NCI-H2227 treated with DMSO at 0.1 percent for 48 hours (cell line): ENCODE measurements around the gene FTSJ3.

Source experiments
- DNase-seq: peaks from one replicate; lab custom pipeline; 2025; lab: John Stamatoyannopoulos, UW

FTSJ3 gene

DNA sequence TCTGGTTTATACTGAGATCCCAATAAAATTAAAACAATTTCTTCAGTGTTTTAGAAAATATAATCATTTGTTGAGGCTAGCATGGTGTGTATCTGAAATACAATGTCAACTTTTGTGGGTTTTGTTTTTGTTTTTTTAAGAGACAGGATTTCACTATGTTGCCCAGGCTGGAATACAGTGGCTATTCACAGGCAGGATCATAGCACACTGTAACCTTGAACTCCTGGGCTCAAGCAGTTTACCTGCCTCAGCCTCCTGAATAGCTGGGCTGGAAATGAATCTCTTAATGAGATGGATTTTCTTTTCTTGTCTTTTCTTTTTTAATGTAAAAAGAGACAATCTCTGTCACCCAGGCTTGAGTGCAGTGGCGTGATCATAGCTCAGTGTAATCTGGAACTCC is 41.3 kb downstream of the FTSJ3 start:
- no peak for DNase-seq

DNA sequence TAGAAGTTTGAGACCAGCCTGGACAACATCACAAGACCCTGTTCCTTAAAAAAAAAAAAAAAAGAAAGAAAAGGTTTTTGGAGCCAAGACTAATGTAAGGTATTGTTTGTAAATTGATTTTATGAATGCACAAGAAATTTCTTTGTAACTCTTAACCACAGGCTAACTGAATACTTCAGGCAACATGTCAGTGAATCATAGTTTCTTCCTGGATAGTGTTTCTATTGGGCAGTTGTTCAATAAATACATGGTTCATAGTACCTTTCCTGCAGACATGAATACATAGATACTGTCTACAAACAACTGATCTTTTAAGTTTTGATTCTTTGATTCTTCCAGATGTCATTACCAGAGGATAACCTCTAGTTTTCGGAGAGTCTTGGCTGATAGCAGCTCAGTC is 41.9 kb downstream of the FTSJ3 start:
- no peak for DNase-seq

DNA sequence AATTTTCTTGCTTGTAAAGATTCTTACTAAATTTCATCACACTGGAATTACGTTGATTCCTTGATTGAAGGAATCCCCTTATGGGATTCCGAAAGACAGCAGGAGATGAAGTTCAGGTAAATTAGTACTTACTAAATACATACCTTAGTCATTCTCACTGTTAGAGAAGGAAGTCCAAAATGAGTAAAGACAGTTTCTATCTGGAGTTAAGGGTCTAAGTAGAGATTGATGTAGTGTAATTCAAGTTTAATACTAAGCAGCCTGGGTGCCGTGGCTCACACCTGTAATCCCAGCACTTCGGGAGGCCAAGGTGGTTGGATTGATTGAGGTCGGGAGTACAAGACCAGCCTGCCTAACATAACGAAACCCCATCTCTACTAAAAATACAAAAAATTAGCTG is 43.9 kb downstream of the FTSJ3 start:
- DNase-seq, result no peak

DNA sequence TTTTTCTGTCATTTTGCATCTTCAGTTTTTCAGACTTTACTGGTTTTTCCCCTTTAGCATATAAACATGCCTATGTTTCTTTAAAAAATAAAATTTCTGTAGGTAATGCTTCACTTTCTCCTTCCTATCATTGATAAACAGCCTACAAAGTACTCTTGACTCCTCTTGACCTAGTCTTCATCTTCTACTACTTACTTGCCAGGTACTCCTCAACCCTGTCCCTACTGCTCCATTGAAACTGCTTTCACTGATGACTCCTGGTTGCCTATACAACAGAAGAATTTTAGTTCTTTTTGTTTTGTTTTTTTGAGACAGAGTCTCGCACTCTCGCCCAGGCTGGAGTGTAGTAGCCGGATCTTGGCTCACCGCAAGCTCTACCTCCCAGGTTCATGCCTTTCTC is 46.5 kb downstream of the FTSJ3 start:
- DNase-seq, result no peak

DNA sequence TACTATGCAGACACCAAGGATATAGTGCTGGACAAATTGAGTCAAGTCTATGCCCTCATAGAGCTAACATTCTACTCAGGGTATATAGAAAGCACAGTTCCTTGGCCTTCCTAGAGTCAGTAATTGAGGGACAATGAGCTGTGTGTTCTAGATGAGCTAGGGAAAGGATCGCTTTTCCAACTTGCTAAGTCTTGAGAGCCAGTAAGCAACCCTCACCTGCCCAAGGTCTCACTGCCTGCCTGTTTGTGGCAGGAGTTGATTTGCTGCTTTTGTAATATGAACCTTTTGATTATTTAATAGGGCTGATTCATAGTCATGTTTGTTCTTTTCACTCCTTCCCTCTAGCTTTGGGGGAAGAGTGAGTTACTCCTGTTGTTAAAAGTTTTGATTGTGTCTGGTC is 47.0 kb downstream of the FTSJ3 start:
- no peak for DNase-seq

DNA sequence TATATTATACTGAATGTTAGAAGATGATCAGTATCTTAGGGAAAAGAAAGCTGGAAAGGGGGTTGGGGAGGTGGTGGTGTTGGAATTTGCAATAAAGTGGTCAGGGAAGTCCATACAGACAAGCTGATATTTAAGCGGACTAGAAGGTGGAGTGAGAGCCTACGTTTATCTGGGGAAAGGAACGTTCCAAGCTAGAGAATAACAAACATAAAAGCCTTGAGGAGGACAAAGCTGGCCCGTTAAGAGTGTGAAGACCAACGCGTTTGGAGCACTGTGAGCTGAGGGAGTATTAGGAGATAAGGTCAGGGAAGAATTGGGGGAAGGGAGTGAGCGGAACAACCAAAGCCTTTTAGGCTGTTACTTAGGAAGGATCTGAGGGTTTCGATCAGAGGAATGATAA is 52.0 kb downstream of the FTSJ3 start:
- DNase-seq, result no peak

DNA sequence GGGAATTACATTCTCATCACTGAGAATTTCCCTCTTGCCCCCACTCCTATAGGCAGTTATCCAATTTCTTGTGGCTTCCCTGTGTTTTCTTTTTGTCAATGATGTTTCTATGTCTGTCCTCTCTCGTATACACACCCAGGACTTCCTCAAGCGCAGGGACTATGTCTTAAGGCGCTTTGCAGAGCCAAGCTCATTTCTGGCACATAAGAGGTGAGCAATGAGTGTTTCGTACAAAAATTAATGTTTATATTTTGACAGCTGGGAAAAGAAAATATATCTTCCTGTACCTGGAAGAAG is 52.5 kb downstream of the FTSJ3 start:
- no peak for DNase-seq

DNA sequence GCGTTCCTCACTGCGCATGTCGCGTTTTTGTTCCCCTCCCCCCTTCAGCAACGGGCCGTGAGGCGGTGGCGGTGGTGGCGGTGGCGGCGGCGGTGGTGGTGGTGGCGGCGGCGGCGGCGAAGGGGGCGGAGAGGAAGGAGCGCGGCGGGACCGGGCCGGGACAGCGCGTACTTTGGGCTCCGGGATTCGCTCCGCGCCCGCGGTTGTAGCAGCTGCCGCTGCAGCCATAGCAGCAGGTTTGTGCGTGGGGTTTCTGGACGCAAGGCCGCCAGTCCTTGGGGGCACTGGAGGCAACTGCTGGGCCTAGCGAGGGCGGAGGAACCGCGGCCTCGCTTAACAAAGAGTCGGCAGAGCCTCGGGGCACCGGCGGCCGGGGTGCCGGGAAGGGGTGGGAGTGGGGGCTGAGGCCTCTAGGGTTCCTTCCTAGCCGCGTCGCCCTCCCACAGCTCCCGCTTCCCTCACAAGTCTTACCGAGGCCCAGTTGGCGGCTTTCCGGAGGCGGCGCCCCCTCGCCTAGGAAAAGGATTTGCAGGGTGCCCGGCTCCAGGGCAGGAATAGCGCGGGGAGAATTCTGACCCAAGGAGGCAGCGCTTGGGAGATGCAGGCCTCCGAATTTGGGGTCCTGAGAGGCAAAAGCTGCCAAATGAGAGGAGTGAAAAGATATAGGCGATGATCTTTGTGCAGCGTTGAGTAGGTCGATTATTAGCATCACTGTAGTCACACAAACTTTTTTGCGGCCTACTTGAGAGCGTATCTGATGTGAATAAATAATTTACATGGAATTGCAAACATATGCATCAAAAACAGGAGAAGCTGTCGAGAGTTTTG is 53.1 kb downstream of the FTSJ3 start, which contains the start of gene DDX42:
Gene DDX42, plus strand, starts transcription at position 30 of the 828 bp plus-strand sequence. CDS start 12,880 bp downstream, outside the sequence.
- DNase-seq, result peak; percentile 71

DNA sequence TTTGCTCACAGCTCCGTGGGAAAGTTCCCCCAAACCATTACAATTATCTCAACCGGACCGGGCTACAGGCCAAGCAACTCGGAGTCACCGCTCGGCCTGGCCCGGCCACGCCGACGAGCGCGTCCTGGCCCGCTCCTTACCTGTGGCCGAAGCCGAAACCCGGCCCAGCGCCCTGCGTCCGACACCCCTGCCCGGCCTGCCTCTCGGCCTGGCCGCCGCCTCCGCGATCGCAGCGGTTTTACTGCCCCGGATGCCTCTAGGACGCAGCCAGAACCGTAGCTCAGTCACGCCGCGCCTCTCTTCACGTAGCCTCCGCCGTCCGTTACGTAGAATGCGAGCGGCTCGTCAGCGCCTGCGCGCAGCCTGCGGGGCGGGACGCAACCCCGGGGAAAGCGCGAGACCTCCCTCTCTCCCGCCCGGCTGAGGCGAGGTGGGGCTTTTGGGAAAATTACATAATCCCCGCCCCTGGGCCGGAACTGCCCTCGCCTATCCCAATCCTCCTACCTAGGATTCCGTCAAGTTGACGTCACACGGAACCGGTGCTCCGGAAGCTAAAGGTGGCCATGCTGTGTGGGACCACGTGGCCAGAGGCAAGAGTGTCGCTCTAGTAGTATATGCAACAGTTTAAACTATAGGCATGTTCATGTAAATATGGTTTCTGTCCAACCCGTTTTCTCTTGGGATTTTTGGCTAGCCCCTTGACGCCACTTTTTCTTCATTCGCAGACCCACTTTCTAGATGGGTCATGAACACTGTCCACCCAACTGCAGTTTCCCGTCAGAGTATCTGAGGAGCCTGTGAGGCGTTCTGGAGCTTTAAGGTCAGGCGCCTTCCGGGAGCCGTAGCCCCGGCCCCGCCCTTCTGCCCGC is 54.0 kb downstream of the FTSJ3 start, which contains the start of gene CCDC47:
Gene CCDC47, minus strand, starts transcription at position 326 of the 869 bp plus-strand sequence. CDS start 7,422 bp downstream, outside the sequence.
- peak; percentile 99 for DNase-seq

DNA sequence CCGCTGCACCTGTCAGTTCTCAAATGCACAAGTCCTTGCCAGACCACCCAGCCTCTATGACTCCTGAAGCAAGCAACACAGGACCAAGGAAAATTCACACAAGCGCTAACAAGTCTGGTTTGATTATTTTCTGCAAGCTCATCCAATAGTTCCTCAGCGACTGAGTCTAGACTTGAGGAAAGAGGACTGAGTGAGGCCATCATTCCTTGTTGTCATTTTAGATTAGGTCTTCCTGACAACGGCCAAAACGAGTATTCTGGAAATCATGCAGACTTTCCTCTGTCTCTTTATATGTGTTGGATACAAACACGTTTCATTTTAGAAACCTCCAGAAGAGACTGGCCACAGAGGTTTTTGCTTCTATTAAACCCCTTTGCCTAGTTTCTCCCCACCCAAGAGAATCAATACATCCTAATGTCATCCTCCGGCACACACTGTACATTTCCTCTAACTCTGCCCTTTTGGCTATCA is 54.6 kb downstream of the FTSJ3 start:
- DNase-seq, result no peak
